ENCODE results near the gene RMC1.
"Not testable (repeated sequence)": the region's sequence is repeated elsewhere in the genome, so short reads cannot be mapped to it uniquely, and the experiment has no call there.

The RMC1 gene

GRCh38 chr18:23498877-23499276 is 4.4 kb upstream of the RMC1 start:
- DNase-seq: peak; percentile 41

- no peak for DNase-seq
Observed at GRCh38 chr18:23499291-23499781, 4.0 kb upstream of the RMC1 start.

- DNase-seq: no peak
Observed at GRCh38 chr18:23501626-23502025, 1.7 kb upstream of the RMC1 start.

- no peak for DNase-seq
Observed at GRCh38 chr18:23502516-23503037, 734 bp upstream of the RMC1 start.

GRCh38 chr18:23503963-23504344 is 643 bp downstream of the RMC1 start:
- no peak for DNase-seq

GRCh38 chr18:23504720-23505119 is 1.4 kb downstream of the RMC1 start:
- no peak for DNase-seq

GRCh38 chr18:23506393-23506792 is 3.1 kb downstream of the RMC1 start:
- no peak for DNase-seq

GRCh38 chr18:23510923-23511322 is 7.6 kb downstream of the RMC1 start:
- not testable (repeated sequence) for DNase-seq

GRCh38 chr18:23512216-23512615 is 8.9 kb downstream of the RMC1 start:
- not testable (repeated sequence) for DNase-seq

- no peak for DNase-seq
Observed at GRCh38 chr18:23512641-23513040, 9.3 kb downstream of the RMC1 start.

GRCh38 chr18:23515911-23516546 is 12.7 kb downstream of the RMC1 start:
- DNase-seq: peak; percentile 53

GRCh38 chr18:23519734-23520133 is 16.4 kb downstream of the RMC1 start:
- no peak for DNase-seq

GRCh38 chr18:23521271-23521670 is 18.0 kb downstream of the RMC1 start:
- DNase-seq: no peak

- no peak for DNase-seq
Observed at GRCh38 chr18:23521907-23522306, 18.6 kb downstream of the RMC1 start.

- no peak for DNase-seq
Observed at GRCh38 chr18:23523429-23524212, 20.3 kb downstream of the RMC1 start.

- no peak for DNase-seq
Observed at GRCh38 chr18:23524213-23524707, 20.9 kb downstream of the RMC1 start.

GRCh38 chr18:23526501-23527063 is 23.3 kb downstream of the RMC1 start:
- no peak for DNase-seq

- no peak for DNase-seq
Observed at GRCh38 chr18:23528580-23529472, 25.5 kb downstream of the RMC1 start.

- no peak for DNase-seq
Observed at GRCh38 chr18:23529604-23530003, 26.3 kb downstream of the RMC1 start.

GRCh38 chr18:23530195-23530594 is 26.9 kb downstream of the RMC1 start:
- DNase-seq: no peak

GRCh38 chr18:23531912-23532311 is 28.6 kb downstream of the RMC1 start:
- DNase-seq: no peak

- no peak for DNase-seq
Observed at GRCh38 chr18:23532848-23533247, 29.5 kb downstream of the RMC1 start.

GRCh38 chr18:23534276-23534675 is 31.0 kb downstream of the RMC1 start:
- no peak for DNase-seq

Measured in NCI-H526 treated with DMSO at 0.1 percent for 48 hours (cell line).